WTC11 (cell line): Measurements from ENCODE around the gene NOL7.

ENCODE experiments used
- ATF2 ChIP-seq: sonication (generic); formaldehyde crosslinking; IDR thresholded peaks from 2 replicates; pipeline ENCODE4 v1.8.1; 2022; ENCODE audit warnings: low read depth, missing genetic modification reagents, borderline replicate concordance
- CTCF ChIP-seq: fragments of 200-600 bp; IDR thresholded peaks from 2 replicates; pipeline ENCODE4 v1.8.0; 2022; ENCODE audit warnings: antibody characterized with exemption
- JUN ChIP-seq: sonication (generic); formaldehyde crosslinking; IDR thresholded peaks from 2 replicates; pipeline ENCODE4 v1.8.0; 2023; ENCODE audit warnings: mild to moderate bottlenecking, missing genetic modification reagents
- NFYB ChIP-seq: sonication (generic); formaldehyde crosslinking; conservative IDR thresholded peaks from 2 replicates; pipeline ENCODE4 v1.8.0; 2022; ENCODE audit warnings: low read depth, missing genetic modification reagents
- SOX15 ChIP-seq: fragments of 250-450 bp; sonication (Bioruptor Pico); IDR thresholded peaks from 2 replicates; pipeline ENCODE4 v1.9.0; 2021; ENCODE audit warnings: mild to moderate bottlenecking

GRCh38 chr6:13638626-13639025 is 23.5 kb downstream of the NOL7 start:
- TF ChIP-seq SOX15 (CRISPR knock-in tag): no peak
- no peak for TF ChIP-seq CTCF
- TF ChIP-seq ATF2 (CRISPR knock-in tag): no peak
- TF ChIP-seq NFYB: no peak
- TF ChIP-seq JUN (CRISPR knock-in tag): no peak
